ENCODE results near the gene GPR4. TPM values are rescaled to one million over a fixed set of nuclear protein-coding genes. Genes with fewer than 3 reads are reported as not detected.
A peak's percentile ranks its signal among the peaks of the same experiment; 100 is the strongest.

Gene GPR4
- total and polyA plus RNA-seq, 2 of the 8 experiments (the other 6 are each of a cell fraction or from before 2014, with no cell fraction given) = 0.19 to 0.39 TPM

- no peak within 1 kb of the TSS for H3K23ac ChIP-seq (ENCODE audit: insufficient read length)
- H2BK20ac ChIP-seq (ENCODE audit: low read length) = no peak within 1 kb of the TSS
- H3K79me1 ChIP-seq (ENCODE audit: low read depth, low read length) = no peaks in the 10 kb centered on the region; the same call in 1 of the 2 replicates
- peak; percentile 65 for FAIRE-seq
- H2BK120ac ChIP-seq (replicated peaks; ENCODE audit: low read depth, low read length) = peak within 1 kb of the TSS; percentile 24
- H4K91ac ChIP-seq (replicated peaks; ENCODE audit: insufficient read length, low read length) = peak within 1 kb of the TSS; percentile 94
- peak within 1 kb of the TSS; percentile 98 for H3K18ac ChIP-seq (ENCODE audit: extremely low read depth, low read length)
- peak; percentile 94 to 97 for DNase-seq (ENCODE audit: low read depth in 1 of 2, low spot score in 2 of 2)
- no peaks in the 10 kb centered on the region for H3K9me3 ChIP-seq (ENCODE audit: insufficient read depth in 2 of 2, low read depth in 1 of 2, low read length in 1 of 2)
- POLR2A ChIA-PET (ENCODE audit: partially characterized antibody) = interaction anchor here (0.6 to 1.8 kb wide), 10 partner anchors 9 to 202 kb away, joined by 3 to 8 read pairs (median 3); partner anchors contain the start of genes QPCTL and SNRPD2
- peak within 1 kb of the TSS; percentile 94 for H2BK12ac ChIP-seq (ENCODE audit: low read depth, low read length)
- CTCF ChIA-PET (ENCODE audit: partially characterized antibody) = interaction anchor here (1.0 to 2.8 kb wide), 7 partner anchors 10 to 97 kb away, joined by 3 to 18 read pairs (median 4); no protein-coding TSS in a partner anchor
- H3K4me1 ChIP-seq (replicated peaks in 1 of 4; ENCODE audit: control insufficient read depth in 3 of 4, insufficient read depth in 4 of 4, low read length in 3 of 4) = no peaks in the 10 kb centered on the region; a peak in 2 of 7 replicates
- peaks cover 6% of the 10 kb centered on the region for H3K23me2 ChIP-seq (ENCODE audit: low read depth, low read length)
- H4K8ac ChIP-seq (ENCODE audit: extremely low read depth, insufficient read depth, low read length) = peak within 1 kb of the TSS; percentile 97; the same call in 1 of the 2 replicates
- peak within 1 kb of the TSS; percentile 95 for H2BK5ac ChIP-seq (ENCODE audit: low read depth, low read length)
- peak within 1 kb of the TSS; percentile 71 for H3K4ac ChIP-seq (replicated peaks; ENCODE audit: insufficient read length, low read depth, low read length)
- H2AK5ac ChIP-seq (ENCODE audit: low read depth, low read length) = no peak within 1 kb of the TSS
- H3K4me3 ChIP-seq (ENCODE audit: extremely low read depth in 1 of 4, insufficient read depth in 2 of 4, low read depth in 3 of 4, low read length in 4 of 4) = peak within 1 kb of the TSS; percentile 73 to 96 (median 80)
- WGBS, 2 experiments (ENCODE audit: extremely low coverage in 1 of 2, insufficient coverage in 1 of 2, insufficient read length in 1 of 2, insufficient replicate concordance in 2 of 2, low coverage in 1 of 2, low lambda C conversion rate in 2 of 2, missing lambda C conversion rate in 1 of 2) = 1% methylated on average over 53 of the region's 63 CpGs; no CpG with 5 or more reads in 1 of the 2 experiments
- peak within 1 kb of the TSS; percentile 88 to 94 for H3K4me2 ChIP-seq (ENCODE audit: insufficient read depth in 1 of 2, low read depth in 2 of 2, low read length in 2 of 2)
- H2AFZ ChIP-seq (ENCODE audit: low read length) = peak within 1 kb of the TSS; percentile 93
- peak within 1 kb of the TSS; percentile 97 for H3K27ac ChIP-seq (ENCODE audit: low read depth, low read length)
- peak within 1 kb of the TSS; percentile 99; the same call in 1 of the 2 replicates for H2BK15ac ChIP-seq (ENCODE audit: low read length)
- H3K79me2 ChIP-seq (ENCODE audit: control insufficient read depth in 1 of 2, insufficient read depth in 2 of 2, low read length in 2 of 2) = peaks cover 0 to 3% of the 10 kb centered on the region in 2 experiments; a peak in 1 of 4 replicates
- H3K14ac ChIP-seq (ENCODE audit: insufficient read length) = no peak within 1 kb of the TSS
- H3K9ac ChIP-seq (replicated peaks in 1 of 4; ENCODE audit: extremely low read depth in 1 of 4, low read depth in 3 of 4, low read length in 3 of 4) = peak within 1 kb of the TSS; percentile 89 to 95 (median 93)
- peak within 1 kb of the TSS; percentile 90 for H4K5ac ChIP-seq (ENCODE audit: insufficient read length, low read depth, low read length)
- H4K20me1 ChIP-seq (replicated peaks in 1 of 2; ENCODE audit: control insufficient read depth in 1 of 2, insufficient read depth in 2 of 2, low read length in 2 of 2) = no peaks in the 10 kb centered on the region
- H3K27me3 ChIP-seq (replicated peaks in 1 of 4; ENCODE audit: control insufficient read depth in 3 of 4, extremely low read depth in 1 of 4, insufficient read depth in 3 of 4, low read length in 3 of 4) = no peaks in the 10 kb centered on the region
- H3K56ac ChIP-seq (replicated peaks; ENCODE audit: insufficient read length, low read depth, low read length) = peak within 1 kb of the TSS; percentile 55
- no peaks in the 10 kb centered on the region; a peak in 1 of 8 replicates for H3K36me3 ChIP-seq (ENCODE audit: control insufficient read depth in 2 of 4, insufficient read depth in 4 of 4, low read length in 3 of 4)
- peak; percentile 89 for TF ChIP-seq YY1 (IDR thresholded peaks at IDR 0.05; ENCODE audit: low read depth, low read length)
- no peak for TF ChIP-seq SIRT6 (IDR thresholded peaks at IDR 0.05; ENCODE audit: low read length)
- TF ChIP-seq ASH2L (IDR thresholded peaks at IDR 0.05; ENCODE audit: low read length) = peak; percentile 95
- TF ChIP-seq FOSL1 (IDR thresholded peaks at IDR 0.05; ENCODE audit: insufficient read depth, low read depth, low read length) = no peak
- peak; percentile 92 for TF ChIP-seq CHD2 (IDR thresholded peaks at IDR 0.05; ENCODE audit: low read length)
- TF ChIP-seq BACH1 (IDR thresholded peaks at IDR 0.05; ENCODE audit: low read length) = peak; percentile 36; the same call in 1 of the 2 replicates
- no peak for TF ChIP-seq SAP30 (IDR thresholded peaks at IDR 0.05; ENCODE audit: insufficient read depth, insufficient replicate concordance, low read length)
- TF ChIP-seq NRF1 (IDR thresholded peaks at IDR 0.05; ENCODE audit: low read depth, low read length) = peak; percentile 33; the same call in 1 of the 2 replicates
- TF ChIP-seq SP2 (IDR thresholded peaks at IDR 0.05; ENCODE audit: low read length) = peak; percentile 92
- no peak for TF ChIP-seq ATF2 (IDR thresholded peaks at IDR 0.05; ENCODE audit: low read length)
Observed at GRCh38 chr19:45584332-45585157, 17.5 kb downstream of the GPR4 start, which contains the start of gene OPA3. TSS of gene OPA3 (minus strand) at chr19:45584802. CDS start at chr19:45584764, 38 bp downstream.
